GM12878 (cell line): ENCODE results near the gene MDFI.

Source experiments
- ATF3 ChIP-seq: IDR thresholded peaks from 2 replicates; pipeline ENCODE4 v1.6.1; 2011; ENCODE audit warnings: low read depth, mild to moderate bottlenecking, low read length, moderate library complexity, borderline replicate concordance; ENCODE audit errors: extremely low read depth
- E2F8 ChIP-seq: fragments of 450-650 bp; IDR thresholded peaks from 2 replicates; pipeline ENCODE4 v1.6.1; 2018; ENCODE audit warnings: mild to moderate bottlenecking, low read depth, moderate library complexity; ENCODE audit not compliant: partially characterized antibody
- JUNB ChIP-seq: IDR thresholded peaks from 2 replicates; pipeline ENCODE4 v1.6.1; 2016; ENCODE audit warnings: antibody characterized with exemption, mild to moderate bottlenecking
- POLR2AphosphoS5 ChIP-seq: IDR thresholded peaks from 2 replicates; pipeline ENCODE4 v1.6.1; 2011; ENCODE audit warnings: mild to moderate bottlenecking, low read length, inconsistent platforms
- ZNF24 ChIP-seq: fragments of 450-650 bp; IDR thresholded peaks from 2 replicates; pipeline ENCODE4 v1.6.1; 2017; ENCODE audit warnings: antibody characterized with exemption, mild to moderate bottlenecking

- TF ChIP-seq E2F8: no peak
- TF ChIP-seq POLR2AphosphoS5: no peak
- TF ChIP-seq ATF3: no peak
- no peak for TF ChIP-seq ZNF24
- TF ChIP-seq JUNB: no peak
These were observed 31.2 kb upstream of the MDFI start for GRCh38 chr6:41607036-41607435.
